Measurements from ENCODE around the gene RBM17.

DNA sequence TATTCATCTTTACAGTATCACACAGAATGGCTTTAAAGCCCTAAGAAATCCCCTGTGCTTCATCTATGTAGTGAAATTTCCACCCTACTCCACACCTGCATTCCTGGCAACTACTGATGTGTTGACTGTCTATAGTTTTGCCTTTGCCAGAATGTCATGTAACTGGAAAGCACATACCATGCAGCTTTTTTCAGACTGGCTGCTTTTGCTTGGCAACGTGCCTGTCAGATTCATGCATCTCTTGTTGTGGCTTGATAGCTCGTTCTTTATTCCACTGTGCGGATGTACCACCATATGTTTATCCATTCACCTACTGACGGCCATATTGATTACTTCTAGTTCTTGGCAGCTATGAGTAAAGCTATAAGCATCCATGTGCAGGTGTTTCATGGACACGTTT lies 30.6 kb downstream of the RBM17 start:
- no peak for TF ChIP-seq EZH2 (conservative IDR thresholded peaks at IDR 0.05; ENCODE audit: low read depth, low read length)
- no peak for TF ChIP-seq JUN (CRISPR knock-in tag; IDR thresholded peaks at IDR 0.05)
- no peak for TF ChIP-seq NFKBIZ (CRISPR knock-in tag; IDR thresholded peaks at IDR 0.05)
- no peak for TF ChIP-seq MXD4 (CRISPR knock-in tag; IDR thresholded peaks at IDR 0.05)
- TF ChIP-seq, protein P1, sequence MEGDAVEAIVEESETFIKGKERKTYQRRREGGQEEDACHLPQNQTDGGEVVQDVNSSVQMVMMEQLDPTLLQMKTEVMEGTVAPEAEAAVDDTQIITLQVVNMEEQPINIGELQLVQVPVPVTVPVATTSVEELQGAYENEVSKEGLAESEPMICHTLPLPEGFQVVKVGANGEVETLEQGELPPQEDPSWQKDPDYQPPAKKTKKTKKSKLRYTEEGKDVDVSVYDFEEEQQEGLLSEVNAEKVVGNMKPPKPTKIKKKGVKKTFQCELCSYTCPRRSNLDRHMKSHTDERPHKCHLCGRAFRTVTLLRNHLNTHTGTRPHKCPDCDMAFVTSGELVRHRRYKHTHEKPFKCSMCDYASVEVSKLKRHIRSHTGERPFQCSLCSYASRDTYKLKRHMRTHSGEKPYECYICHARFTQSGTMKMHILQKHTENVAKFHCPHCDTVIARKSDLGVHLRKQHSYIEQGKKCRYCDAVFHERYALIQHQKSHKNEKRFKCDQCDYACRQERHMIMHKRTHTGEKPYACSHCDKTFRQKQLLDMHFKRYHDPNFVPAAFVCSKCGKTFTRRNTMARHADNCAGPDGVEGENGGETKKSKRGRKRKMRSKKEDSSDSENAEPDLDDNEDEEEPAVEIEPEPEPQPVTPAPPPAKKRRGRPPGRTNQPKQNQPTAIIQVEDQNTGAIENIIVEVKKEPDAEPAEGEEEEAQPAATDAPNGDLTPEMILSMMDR (CRISPR knock-in tag; IDR thresholded peaks at IDR 0.05): no peak
- TF ChIP-seq, protein P2, sequence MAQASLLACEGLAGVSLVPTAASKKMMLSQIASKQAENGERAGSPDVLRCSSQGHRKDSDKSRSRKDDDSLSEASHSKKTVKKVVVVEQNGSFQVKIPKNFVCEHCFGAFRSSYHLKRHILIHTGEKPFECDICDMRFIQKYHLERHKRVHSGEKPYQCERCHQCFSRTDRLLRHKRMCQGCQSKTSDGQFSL (CRISPR knock-in tag; IDR thresholded peaks at IDR 0.05): no peak
- TF ChIP-seq, protein P3, sequence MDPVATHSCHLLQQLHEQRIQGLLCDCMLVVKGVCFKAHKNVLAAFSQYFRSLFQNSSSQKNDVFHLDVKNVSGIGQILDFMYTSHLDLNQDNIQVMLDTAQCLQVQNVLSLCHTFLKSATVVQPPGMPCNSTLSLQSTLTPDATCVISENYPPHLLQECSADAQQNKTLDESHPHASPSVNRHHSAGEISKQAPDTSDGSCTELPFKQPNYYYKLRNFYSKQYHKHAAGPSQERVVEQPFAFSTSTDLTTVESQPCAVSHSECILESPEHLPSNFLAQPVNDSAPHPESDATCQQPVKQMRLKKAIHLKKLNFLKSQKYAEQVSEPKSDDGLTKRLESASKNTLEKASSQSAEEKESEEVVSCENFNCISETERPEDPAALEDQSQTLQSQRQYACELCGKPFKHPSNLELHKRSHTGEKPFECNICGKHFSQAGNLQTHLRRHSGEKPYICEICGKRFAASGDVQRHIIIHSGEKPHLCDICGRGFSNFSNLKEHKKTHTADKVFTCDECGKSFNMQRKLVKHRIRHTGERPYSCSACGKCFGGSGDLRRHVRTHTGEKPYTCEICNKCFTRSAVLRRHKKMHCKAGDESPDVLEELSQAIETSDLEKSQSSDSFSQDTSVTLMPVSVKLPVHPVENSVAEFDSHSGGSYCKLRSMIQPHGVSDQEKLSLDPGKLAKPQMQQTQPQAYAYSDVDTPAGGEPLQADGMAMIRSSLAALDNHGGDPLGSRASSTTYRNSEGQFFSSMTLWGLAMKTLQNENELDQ (CRISPR knock-in tag; IDR thresholded peaks at IDR 0.05; ENCODE audit: borderline replicate concordance): no peak
- TF ChIP-seq POLR2A (IDR thresholded peaks at IDR 0.05; ENCODE audit: insufficient read depth in 1 of 2, low read depth in 2 of 2, low read length in 2 of 2): no peak

Measured in HepG2 (cell line).